Measurements from ENCODE around the gene LEMD2. TPM values are rescaled to one million over a fixed set of nuclear protein-coding genes. Genes with fewer than 3 reads are reported as not detected.

Gene LEMD2
- total RNA-seq, 1 experiment from 2014 or later = 91.8 TPM

- H2BK5ac ChIP-seq (ENCODE audit: insufficient read length, low read length) = no peak overlapping the region
- no peaks in the 10 kb centered on the region for H3K27me3 ChIP-seq (ENCODE audit: insufficient read depth, low read length)
- no peak overlapping the region for H3K23ac ChIP-seq (ENCODE audit: insufficient read length, low read depth, low read length)
- no peaks in the 10 kb centered on the region for H3K79me1 ChIP-seq (ENCODE audit: insufficient read depth, low read depth, low read length, poor library complexity, severe bottlenecking)
- no peak overlapping the region for H3T11ph ChIP-seq (ENCODE audit: low read length)
- no CpG with 5 or more reads among the region's 7 CpGs for WGBS (ENCODE audit: extremely low coverage, insufficient read length, low lambda C conversion rate)
- no peak overlapping the region; a peak in 1 of 5 replicates for H3K4me3 Mint-ChIP-seq
- H2BK15ac ChIP-seq (ENCODE audit: low read depth, low read length) = no peak overlapping the region
- H3K9me3 Mint-ChIP-seq = no peaks in the 10 kb centered on the region
- H3K79me2 ChIP-seq (ENCODE audit: insufficient read depth, low read length) = no peaks in the 10 kb centered on the region
- no peak overlapping the region for H2AFZ ChIP-seq (ENCODE audit: low read length)
- no peak overlapping the region for H3K4ac ChIP-seq (ENCODE audit: low read depth, low read length)
- no peak overlapping the region for H4K8ac ChIP-seq (replicated peaks; ENCODE audit: insufficient read length, low read depth, low read length)
- no peak overlapping the region for H2AK5ac ChIP-seq (ENCODE audit: insufficient read length, low read length)
- H3K36me3 Mint-ChIP-seq (ENCODE audit: insufficient read depth in 1 of 3, low read depth in 3 of 3) = no peaks in the 10 kb centered on the region
- H3K27ac ChIP-seq (ENCODE audit: insufficient read length, low read depth, low read length) = no peak overlapping the region
- H3K4me1 Mint-ChIP-seq = peaks cover 14 to 21% of the 10 kb centered on the region in 2 experiments
- H4K5ac ChIP-seq (ENCODE audit: insufficient read length, low read depth, low read length) = no peak overlapping the region
- no peak overlapping the region for H4K91ac ChIP-seq (ENCODE audit: insufficient read length, low read depth, low read length)
- H3K27ac Mint-ChIP-seq = 0 out of 7 replicates have a peak overlapping the region, but pooled peaks of 1 of the 3 experiments have one; percentile 31
- no peak overlapping the region for H3K4me2 ChIP-seq (ENCODE audit: insufficient read depth, insufficient read length, low read length)
- H2BK120ac ChIP-seq (ENCODE audit: low read depth, low read length, poor library complexity, severe bottlenecking) = no peak overlapping the region
- H4K20me1 ChIP-seq (ENCODE audit: control insufficient read depth, insufficient read depth, insufficient read length) = no peaks in the 10 kb centered on the region
- H2BK12ac ChIP-seq (ENCODE audit: insufficient read length, low read depth, low read length) = no peak overlapping the region
- no peaks in the 10 kb centered on the region for H3K9me3 ChIP-seq (ENCODE audit: control insufficient read depth, low read depth, low read length)
- H3K14ac ChIP-seq (ENCODE audit: insufficient read depth, low read length) = no peak overlapping the region
- H3K4me1 ChIP-seq (ENCODE audit: insufficient read depth, low read length) = peaks cover 2% of the 10 kb centered on the region; the same call in 1 of the 2 replicates
- no peak overlapping the region for H3K9ac ChIP-seq (ENCODE audit: extremely low read depth, insufficient read length, low read length)
- peak; percentile 68 for TF ChIP-seq CTCF (conservative IDR thresholded peaks at IDR 0.05)
- peak overlapping the region; percentile 4 for H3K18ac ChIP-seq (ENCODE audit: insufficient read length, low read depth, low read length)
- H3K23me2 ChIP-seq (ENCODE audit: insufficient read length, low read depth, low read length, poor library complexity, severe bottlenecking) = no peaks in the 10 kb centered on the region
- peak; percentile 71 for DNase-seq
- H2BK20ac ChIP-seq (ENCODE audit: low read depth, low read length, poor library complexity, severe bottlenecking) = no peak overlapping the region
- H3K56ac ChIP-seq (ENCODE audit: insufficient read length, low read depth, low read length) = no peak overlapping the region
- H3K27me3 Mint-ChIP-seq (ENCODE audit: low read depth) = peaks cover 8% of the 10 kb centered on the region
Measured at GRCh38 chr6:33761922-33762629, 26.9 kb downstream of the LEMD2 start.
